Uterus (tissue), 4 donors: ENCODE results near the gene KCNK3. TPM values are rescaled to one million over a fixed set of nuclear protein-coding genes. Genes with fewer than 3 reads are reported as not detected.

Experiments
- DNase-seq, 2 donors: peaks; one replicate each; pipeline ENCODE4 v3.0.0-alpha.2; 2019 to 2020
- H3K27ac ChIP-seq, 2 donors: fragments of 200-600 bp; sonication (generic); 1 replicate in 1 of 2; 2 replicates in 1 of 2; pipeline ENCODE4 v1.5.1; 2016 to 2018
- H3K27me3 ChIP-seq, 2 donors: fragments of 200-600 bp; sonication (generic); one replicate each; pipeline ENCODE4 v1.5.1; 2018 to 2019; ENCODE audit warnings: control low read depth in 1 of 2
- H3K36me3 ChIP-seq, 2 donors: fragments of 200-600 bp; sonication (generic); one replicate each; pipeline ENCODE4 v1.5.1; 2019; ENCODE audit warnings: control low read depth in 1 of 2
- H3K4me1 ChIP-seq, 2 donors: fragments of 200-600 bp; sonication (generic); one replicate each; pipeline ENCODE4 v1.5.1; 2018 to 2019; ENCODE audit warnings: control low read depth in 1 of 2
- H3K4me3 ChIP-seq, 2 donors: fragments of 200-600 bp; sonication (generic); 1 replicate in 1 of 2; 2 replicates in 1 of 2; pipeline ENCODE4 v1.5.1; 2018 to 2019; ENCODE audit warnings: mild to moderate bottlenecking in 1 of 2
- H3K9me3 ChIP-seq, 2 donors: fragments of 200-600 bp; sonication (generic); one replicate each; pipeline ENCODE4 v1.5.1; 2019; ENCODE audit warnings: control low read depth in 1 of 2
- CTCF ChIP-seq, 4 experiments: fragments of 200-600 bp in 2 of 4; fragments of 450-650 bp in 2 of 4; sonication (generic) in 2 of 4; IDR thresholded peaks; one replicate each; pipeline ENCODE4 v1.5.1; 2016 to 2019; ENCODE audit warnings: antibody characterized with exemption in 4 of 4, mild to moderate bottlenecking in 2 of 4, moderate library complexity in 1 of 4
- POLR2A ChIP-seq, 2 donors: fragments of 450-650 bp; IDR thresholded peaks; one replicate each; pipeline ENCODE4 v1.6.1; 2016; ENCODE audit warnings: antibody characterized with exemption in 2 of 2, mild to moderate bottlenecking in 1 of 2, moderate library complexity in 1 of 2
- intact Hi-C: fragments of 100-400 bp; cut with DNase I; formaldehyde crosslinking; loops from one replicate; pipeline ENCODE4 v1.15.1; 2023; ENCODE audit warnings: low total_unique reads
- total RNA-seq, 4 donors: library from RNA; depleted of rRNA in 3 of 4; stranded (reverse); fragments of >200 nt in 3 of 4; gene quantifications; one replicate each; pipeline versions ENCODE4 v1.1.0 to v1.2.4, GENCODE V29; 2014 to 2023
- donor health status: DM: yes; HTN: yes; CAD: no.

Gene KCNK3
- total RNA-seq, result 1 to 10 TPM in 3 of 4 donors, under 1 TPM in 1; 0.29 to 7.8 (median 4.6) TPM

- Histone ChIP-seq H3K36me3 (no peaks in the 10 kb centered on the region), H3K4me3 (peak within 1 kb of the TSS; percentile 3 to 38), H3K9me3 (no peaks in the 10 kb centered on the region), H3K27ac (peak within 1 kb of the TSS; percentile 19 to 71), H3K4me1 (peaks cover 5 to 11% of the 10 kb centered on the region in 2 donors), H3K27me3 (peaks cover 0 to 21% of the 10 kb centered on the region in 2 donors)
- intact Hi-C loops, result no loop called here
- TF ChIP-seq CTCF (IDR thresholded peaks at IDR 0.05) (peak in 1 of 4 experiments; percentile 19), POLR2A (IDR thresholded peaks at IDR 0.05) (no peak)
- DNase-seq, result peak; percentile 61 to 63
These were observed at the start of gene KCNK3 for GRCh38 chr2:26692279-26692896. KCNK3 (plus strand) TSS chr2:26692722; CDS start chr2:26692876, 154 bp downstream.

GRCh38 chr2:26644188-26644835 lies 48.2 kb upstream of the KCNK3 start:
- intact Hi-C loops, result no loop called here
- TF ChIP-seq POLR2A (IDR thresholded peaks at IDR 0.05) (no peak), CTCF (IDR thresholded peaks at IDR 0.05) (no peak)
- no peak for DNase-seq
- H3K27me3 ChIP-seq, result no peaks in the 10 kb centered on the region
- H3K9me3 ChIP-seq, result no peaks in the 10 kb centered on the region
- no peak overlapping the region for H3K27ac ChIP-seq
- no peaks in the 10 kb centered on the region for H3K4me1 ChIP-seq
- H3K36me3 ChIP-seq, result no peaks in the 10 kb centered on the region
- no peak overlapping the region for H3K4me3 ChIP-seq

- no peaks in the 10 kb centered on the region for H3K36me3 ChIP-seq
- H3K4me1 ChIP-seq, result no peaks in the 10 kb centered on the region
- TF ChIP-seq CTCF (IDR thresholded peaks at IDR 0.05), result no peak
- no peak for TF ChIP-seq POLR2A (IDR thresholded peaks at IDR 0.05)
- intact Hi-C loops, result no loop called here
- no peaks in the 10 kb centered on the region for H3K9me3 ChIP-seq
- no peaks in the 10 kb centered on the region for H3K27me3 ChIP-seq
- H3K4me3 ChIP-seq, result no peak overlapping the region
- DNase-seq, result no peak
- no peak overlapping the region for H3K27ac ChIP-seq
These were observed 46.8 kb upstream of the KCNK3 start for GRCh38 chr2:26645762-26646161.

- no peaks in the 10 kb centered on the region for H3K27me3 ChIP-seq
- no peak overlapping the region for H3K4me3 ChIP-seq
- H3K27ac ChIP-seq, result no peak overlapping the region
- no peaks in the 10 kb centered on the region for H3K4me1 ChIP-seq
- intact Hi-C loops, result no loop called here
- no peak for TF ChIP-seq POLR2A (IDR thresholded peaks at IDR 0.05)
- no peaks in the 10 kb centered on the region for H3K36me3 ChIP-seq
- DNase-seq, result no peak
- no peaks in the 10 kb centered on the region for H3K9me3 ChIP-seq
These were observed 45.4 kb upstream of the KCNK3 start for GRCh38 chr2:26646986-26647672.

GRCh38 chr2:26647981-26648380 lies 44.5 kb upstream of the KCNK3 start:
- no peaks in the 10 kb centered on the region for H3K9me3 ChIP-seq
- DNase-seq, result no peak
- H3K27ac ChIP-seq, result no peak overlapping the region
- TF ChIP-seq CTCF (IDR thresholded peaks at IDR 0.05) (no peak), POLR2A (IDR thresholded peaks at IDR 0.05) (no peak)
- H3K27me3 ChIP-seq, result no peaks in the 10 kb centered on the region
- no peak overlapping the region for H3K4me3 ChIP-seq
- intact Hi-C loops, result no loop called here
- H3K36me3 ChIP-seq, result no peaks in the 10 kb centered on the region
- H3K4me1 ChIP-seq, result no peaks in the 10 kb centered on the region
